Adrenal gland (tissue), 5 donors: ENCODE data around the gene CNST.

Experiments used
- POLR2A ChIP-seq, 2 donors: fragments of 450-650 bp; IDR thresholded peaks; one replicate each; pipeline ENCODE4 v1.6.1; 2017; ENCODE audit warnings: antibody characterized with exemption in 2 of 2, mild to moderate bottlenecking in 2 of 2, moderate library complexity in 1 of 2
- TF ChIP-seq, protein P1 (sequence below), 6 experiments: fragments of 450-650 bp in 4 of 6; fragments of 200-600 bp in 2 of 6; sonication (generic) in 1 of 6; IDR thresholded peaks; 1 replicate in 5 of 6; 2 replicates in 1 of 6; pipeline versions ENCODE4 v1.5.1 to v1.8.0; 2016 to 2021; ENCODE audit warnings: antibody characterized with exemption in 6 of 6, mild to moderate bottlenecking in 2 of 6, moderate library complexity in 1 of 6
- donor health status: DM: no; HTN: no; CAD: no.

DNA sequence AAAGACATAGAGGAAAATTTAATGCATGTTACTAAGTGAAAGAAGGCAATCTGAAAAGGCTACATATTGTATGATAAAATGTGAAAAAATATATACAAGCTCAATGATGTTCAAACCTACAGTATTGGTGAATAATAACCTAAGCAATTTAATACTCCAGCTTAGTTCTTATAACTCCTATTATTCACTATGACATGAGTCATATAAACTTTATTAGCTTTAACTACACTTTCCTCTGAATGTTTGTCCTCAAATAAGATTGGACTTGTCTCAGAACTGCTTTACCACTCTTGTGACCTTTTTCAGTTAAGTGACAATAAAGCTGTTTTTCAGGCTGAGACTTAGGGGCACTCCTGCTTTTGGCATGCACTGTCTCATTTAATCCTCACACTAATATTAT lies 50.9 kb downstream of the CNST start:
- TF ChIP-seq, protein P1, sequence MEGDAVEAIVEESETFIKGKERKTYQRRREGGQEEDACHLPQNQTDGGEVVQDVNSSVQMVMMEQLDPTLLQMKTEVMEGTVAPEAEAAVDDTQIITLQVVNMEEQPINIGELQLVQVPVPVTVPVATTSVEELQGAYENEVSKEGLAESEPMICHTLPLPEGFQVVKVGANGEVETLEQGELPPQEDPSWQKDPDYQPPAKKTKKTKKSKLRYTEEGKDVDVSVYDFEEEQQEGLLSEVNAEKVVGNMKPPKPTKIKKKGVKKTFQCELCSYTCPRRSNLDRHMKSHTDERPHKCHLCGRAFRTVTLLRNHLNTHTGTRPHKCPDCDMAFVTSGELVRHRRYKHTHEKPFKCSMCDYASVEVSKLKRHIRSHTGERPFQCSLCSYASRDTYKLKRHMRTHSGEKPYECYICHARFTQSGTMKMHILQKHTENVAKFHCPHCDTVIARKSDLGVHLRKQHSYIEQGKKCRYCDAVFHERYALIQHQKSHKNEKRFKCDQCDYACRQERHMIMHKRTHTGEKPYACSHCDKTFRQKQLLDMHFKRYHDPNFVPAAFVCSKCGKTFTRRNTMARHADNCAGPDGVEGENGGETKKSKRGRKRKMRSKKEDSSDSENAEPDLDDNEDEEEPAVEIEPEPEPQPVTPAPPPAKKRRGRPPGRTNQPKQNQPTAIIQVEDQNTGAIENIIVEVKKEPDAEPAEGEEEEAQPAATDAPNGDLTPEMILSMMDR (IDR thresholded peaks at IDR 0.05), result no peak
- no peak for TF ChIP-seq POLR2A (IDR thresholded peaks at IDR 0.05)
